ENCODE data around the gene HOMER3.

Gene HOMER3

GRCh38 chr19:18940769-18941627 lies at the start of gene HOMER3:
Gene HOMER3 (minus strand): TSS chr19:18941217. CDS start chr19:18938982, 2,235 bp downstream.
- peak; percentile 33 for DNase-seq

- DNase-seq: no peak
Observed at GRCh38 chr19:18990128-18990708, 49.2 kb upstream of the HOMER3 start.

- DNase-seq: no peak
Observed at GRCh38 chr19:18989316-18989715, 48.3 kb upstream of the HOMER3 start.

- no peak for DNase-seq
Observed at GRCh38 chr19:18987456-18987855, 46.4 kb upstream of the HOMER3 start.

GRCh38 chr19:18985257-18985656 lies 44.2 kb upstream of the HOMER3 start:
- no peak for DNase-seq

- no peak for DNase-seq
Observed at GRCh38 chr19:18984251-18984650, 43.2 kb upstream of the HOMER3 start.

- no peak for DNase-seq
Observed at GRCh38 chr19:18982669-18983068, 41.7 kb upstream of the HOMER3 start.

GRCh38 chr19:18980432-18981020 lies 39.5 kb upstream of the HOMER3 start:
- no peak for DNase-seq

GRCh38 chr19:18978616-18979015 lies 37.6 kb upstream of the HOMER3 start:
- no peak for DNase-seq

- no peak for DNase-seq
Observed at GRCh38 chr19:18975869-18976268, 34.9 kb upstream of the HOMER3 start.

GRCh38 chr19:18975011-18975410 lies 34.0 kb upstream of the HOMER3 start:
- DNase-seq: peak; percentile 29

- DNase-seq: no peak
Observed at GRCh38 chr19:18972851-18973250, 31.8 kb upstream of the HOMER3 start.

GRCh38 chr19:18972301-18972811 lies 31.3 kb upstream of the HOMER3 start:
- peak; percentile 32 for DNase-seq

- DNase-seq: no peak
Observed at GRCh38 chr19:18969931-18970659, 29.1 kb upstream of the HOMER3 start.

- DNase-seq: no peak
Observed at GRCh38 chr19:18967358-18968146, 26.5 kb upstream of the HOMER3 start.

- no peak for DNase-seq
Observed at GRCh38 chr19:18966307-18966706, 25.3 kb upstream of the HOMER3 start.

- DNase-seq: no peak
Observed at GRCh38 chr19:18964121-18964520, 23.1 kb upstream of the HOMER3 start.

- no peak for DNase-seq
Observed at GRCh38 chr19:18961767-18962620, 21.0 kb upstream of the HOMER3 start.

GRCh38 chr19:18960370-18960769 lies 19.4 kb upstream of the HOMER3 start:
- no peak for DNase-seq

GRCh38 chr19:18955042-18955441 lies 14.0 kb upstream of the HOMER3 start:
- no peak for DNase-seq

GRCh38 chr19:18954094-18954493 lies 13.1 kb upstream of the HOMER3 start:
- no peak for DNase-seq
